Stimulated activated effector memory CD8-positive, alpha-beta T cell treated with anti-CD3 and anti-CD28 coated beads, Interleukin-12 subunit alpha, Interleukin-12 subunit beta, amount 100 ng/mL, for 72 hours (primary cell): Measurements from ENCODE around the gene JUND.

Experiments
- ATAC-seq: fragments of 150-1000 bp; cut with Tn5 transposase; 2 replicates; pipeline ENCODE4 v1.10.0; 2021
- DNase-seq, 2 donors: peaks; one replicate each; pipeline ENCODE4 v3.0.0; 2021 to 2022; ENCODE audit warnings: low spot score in 2 of 2
- H3K27ac Mint-ChIP-seq: one replicate; pipeline ENCODE4 v1.8.0; 2022; ENCODE audit warnings: mild to moderate bottlenecking, mixed read lengths
- H3K36me3 Mint-ChIP-seq: one replicate; pipeline ENCODE4 v1.8.0; 2022; ENCODE audit warnings: mild to moderate bottlenecking, mixed read lengths
- H3K4me1 Mint-ChIP-seq: one replicate; pipeline ENCODE4 v1.8.0; 2022; ENCODE audit warnings: mixed read lengths
- H3K4me3 Mint-ChIP-seq: one replicate; pipeline ENCODE4 v1.8.0; 2022; ENCODE audit warnings: mild to moderate bottlenecking, mixed read lengths
- H3K9me3 Mint-ChIP-seq: one replicate; pipeline ENCODE4 v1.8.0; 2022; ENCODE audit warnings: mixed read lengths

JUND gene

DNA sequence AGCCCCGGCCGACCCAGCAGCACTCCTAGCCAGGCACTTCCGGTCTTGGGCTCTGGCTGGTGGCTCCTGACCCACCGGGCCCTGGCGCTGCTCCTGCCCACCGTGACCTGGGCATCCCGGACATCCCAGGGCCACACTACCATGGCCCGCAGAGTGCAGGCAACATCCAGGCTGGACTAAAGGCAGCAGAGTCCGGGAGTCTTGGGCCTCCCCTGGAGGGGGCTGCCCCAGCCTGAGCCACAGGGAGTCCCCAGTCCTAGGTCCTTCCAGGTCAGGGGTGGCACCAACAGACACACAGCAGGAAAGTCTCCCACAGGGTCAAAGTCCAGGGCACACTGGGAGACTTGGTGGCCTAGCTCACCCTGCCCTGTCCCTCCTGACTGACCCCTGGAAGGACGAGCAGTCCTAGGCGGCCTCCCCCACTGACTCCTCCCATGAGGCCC lies 30.7 kb upstream of the JUND start:
- DNase-seq (no peak), ATAC-seq (no peak)
- peaks cover 14% of the 10 kb centered on the region for H3K4me1 Mint-ChIP-seq
- no peaks in the 10 kb centered on the region for H3K9me3 Mint-ChIP-seq
- H3K36me3 Mint-ChIP-seq = peaks cover 85% of the 10 kb centered on the region
- H3K27ac Mint-ChIP-seq = peak overlapping the region; percentile 73
- no peak overlapping the region for H3K4me3 Mint-ChIP-seq

DNA sequence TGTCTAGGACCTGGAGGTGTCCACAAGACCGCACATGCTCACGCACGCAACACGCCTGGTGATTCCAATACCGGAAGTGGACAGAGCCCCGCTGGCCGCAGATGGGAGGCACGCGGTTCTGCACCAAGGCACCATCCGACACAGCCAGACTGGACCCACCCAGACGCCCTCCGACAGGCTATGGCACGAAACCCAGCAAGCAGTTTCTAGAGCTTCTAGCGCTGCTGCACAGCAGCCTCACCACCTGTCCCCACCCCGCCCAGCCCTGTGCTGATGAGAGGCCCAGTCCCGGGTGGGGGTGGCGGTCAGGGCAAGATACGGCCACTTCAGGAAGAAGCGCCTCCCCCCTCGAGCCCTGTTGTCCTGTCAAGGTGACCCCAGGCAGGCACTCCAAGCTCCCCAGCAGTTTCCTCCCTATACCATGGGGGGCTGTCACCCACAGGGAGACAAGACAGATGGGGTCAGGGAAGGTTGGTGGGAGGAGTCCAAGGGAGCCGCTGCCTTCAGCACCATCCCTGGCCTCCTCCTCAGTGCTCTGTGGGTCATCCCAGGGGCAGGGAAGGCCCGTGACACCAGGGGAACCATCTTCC lies 30.2 kb upstream of the JUND start:
- Mint-ChIP-seq H3K9me3 (no peaks in the 10 kb centered on the region), H3K4me1 (peaks cover 19% of the 10 kb centered on the region), H3K27ac (peak overlapping the region; percentile 73), H3K36me3 (peaks cover 89% of the 10 kb centered on the region), H3K4me3 (no peak overlapping the region)
- DNase-seq = no peak
- ATAC-seq = no peak

DNA sequence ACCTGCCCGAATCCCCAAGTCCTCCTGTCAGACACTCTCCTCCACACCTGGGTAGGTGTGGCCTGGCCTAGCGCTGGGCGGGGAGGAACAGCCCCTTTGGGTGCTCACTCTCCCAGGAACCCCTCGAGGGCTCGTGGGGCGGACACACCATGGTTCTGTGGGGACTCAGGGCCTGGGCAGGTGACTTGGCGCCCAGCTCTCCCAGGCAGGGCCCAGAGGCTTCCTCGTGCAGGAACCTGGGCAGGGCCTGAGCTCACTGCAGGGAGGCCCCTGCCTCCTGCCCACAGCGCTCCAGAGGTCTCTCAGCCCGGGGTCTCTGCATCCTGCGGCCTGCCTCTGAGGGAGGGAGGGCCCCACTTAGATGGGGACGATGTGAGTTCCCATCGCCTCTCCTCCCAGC lies 29.5 kb upstream of the JUND start:
- Mint-ChIP-seq H3K9me3 (no peaks in the 10 kb centered on the region), H3K4me1 (peaks cover 25% of the 10 kb centered on the region), H3K36me3 (peaks cover 91% of the 10 kb centered on the region), H3K4me3 (no peak overlapping the region), H3K27ac (peak overlapping the region; percentile 60)
- DNase-seq (no peak), ATAC-seq (no peak)

DNA sequence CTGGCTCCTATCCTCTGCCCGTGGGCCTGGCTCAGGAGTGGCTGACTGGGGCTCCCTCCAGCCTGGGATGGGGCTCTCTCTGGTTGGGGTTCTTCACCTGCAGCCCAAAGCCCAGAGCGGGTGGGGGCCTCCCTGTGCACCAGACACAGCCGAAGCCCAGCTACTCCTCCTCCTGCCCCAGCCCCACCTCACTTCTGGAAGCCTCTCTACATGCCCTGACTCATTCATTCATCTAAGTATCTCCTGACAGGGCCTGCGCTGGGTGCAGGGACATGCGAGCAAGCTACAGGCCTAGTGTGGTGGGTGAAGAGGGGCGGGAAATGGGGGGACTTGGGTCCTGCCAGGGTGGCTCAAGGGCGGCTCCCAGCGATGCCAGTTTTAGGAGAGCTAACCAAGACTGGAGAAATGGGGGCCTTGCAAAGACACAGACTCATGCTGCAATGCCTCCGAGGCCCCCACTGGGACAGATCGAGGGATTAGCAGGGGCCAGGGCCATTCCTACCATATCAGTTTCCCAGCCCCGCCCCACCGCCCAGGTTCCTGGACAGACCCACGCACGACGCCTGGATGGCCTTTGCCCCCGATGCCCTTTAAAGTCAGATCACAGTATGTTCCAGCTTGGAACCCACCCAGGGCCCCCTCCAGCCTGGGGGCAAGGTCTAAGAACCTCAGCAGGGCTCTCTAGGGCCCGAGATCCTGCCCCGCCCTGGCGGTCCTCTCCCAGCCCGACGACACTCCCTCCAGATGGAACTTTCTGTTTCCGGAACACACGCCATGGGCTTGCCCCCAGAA lies 28.9 kb upstream of the JUND start:
- H3K4me3 Mint-ChIP-seq = no peak overlapping the region
- peaks cover 32% of the 10 kb centered on the region for H3K4me1 Mint-ChIP-seq
- H3K27ac Mint-ChIP-seq = peak overlapping the region; percentile 60
- H3K9me3 Mint-ChIP-seq = no peaks in the 10 kb centered on the region
- ATAC-seq = no peak
- DNase-seq = no peak
- peaks cover 90% of the 10 kb centered on the region for H3K36me3 Mint-ChIP-seq

DNA sequence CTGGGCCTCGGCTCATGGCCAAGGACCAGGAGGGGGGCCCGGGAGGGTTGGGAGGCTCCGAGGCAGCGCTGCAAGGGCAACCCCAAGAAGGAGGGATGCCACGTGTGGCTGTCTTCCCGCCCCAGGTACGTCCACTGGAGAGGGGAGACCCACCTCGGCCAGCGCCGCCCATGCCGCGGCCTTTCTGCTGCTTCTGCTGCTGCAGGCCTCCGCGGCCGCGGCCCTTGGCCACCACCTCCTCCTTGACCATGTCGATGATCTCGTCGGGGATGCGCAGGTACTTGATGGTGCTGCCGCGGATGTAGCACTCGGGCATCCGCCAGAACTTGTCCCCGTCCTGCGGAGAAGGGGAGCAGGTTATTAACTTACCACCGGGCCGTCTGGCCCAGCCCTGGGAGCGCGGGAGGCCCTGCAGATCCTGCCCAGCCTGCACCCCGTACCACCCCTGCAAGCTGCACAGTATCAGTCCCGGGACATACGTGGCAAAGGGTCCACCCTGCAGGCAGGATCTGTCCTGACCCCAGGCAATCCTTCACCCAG lies 28.2 kb upstream of the JUND start:
- ATAC-seq = no peak

DNA sequence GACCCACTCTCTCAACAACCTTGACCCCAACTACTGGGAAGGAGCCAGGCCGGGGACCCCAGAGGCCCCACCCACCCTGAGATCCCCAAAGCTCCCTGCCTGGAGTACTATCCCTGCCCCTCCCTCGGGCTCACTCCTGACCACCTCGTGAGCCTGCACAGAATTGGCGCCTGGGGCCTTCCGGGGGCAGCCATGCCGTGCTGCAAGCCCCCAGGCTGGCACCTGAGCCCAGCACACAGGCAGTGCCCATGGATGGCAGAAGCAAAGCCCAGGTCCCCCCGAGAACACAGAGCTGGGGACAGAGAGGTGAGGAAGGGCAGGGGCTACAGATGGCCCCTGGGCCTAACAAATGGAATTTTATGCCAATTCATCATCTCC lies 27.5 kb upstream of the JUND start:
- Mint-ChIP-seq H3K9me3 (no peaks in the 10 kb centered on the region), H3K36me3 (peaks cover 89% of the 10 kb centered on the region), H3K27ac (peak overlapping the region; percentile 61), H3K4me3 (no peak overlapping the region), H3K4me1 (peaks cover 45% of the 10 kb centered on the region)
- ATAC-seq = no peak
- no peak for DNase-seq

More for the DNA sequence above, 28.2 kb upstream of the JUND start:
- Mint-ChIP-seq H3K4me3 (no peak overlapping the region), H3K27ac (no peak overlapping the region), H3K36me3 (peaks cover 89% of the 10 kb centered on the region), H3K4me1 (peaks cover 39% of the 10 kb centered on the region), H3K9me3 (no peaks in the 10 kb centered on the region)
- no peak for DNase-seq

DNA sequence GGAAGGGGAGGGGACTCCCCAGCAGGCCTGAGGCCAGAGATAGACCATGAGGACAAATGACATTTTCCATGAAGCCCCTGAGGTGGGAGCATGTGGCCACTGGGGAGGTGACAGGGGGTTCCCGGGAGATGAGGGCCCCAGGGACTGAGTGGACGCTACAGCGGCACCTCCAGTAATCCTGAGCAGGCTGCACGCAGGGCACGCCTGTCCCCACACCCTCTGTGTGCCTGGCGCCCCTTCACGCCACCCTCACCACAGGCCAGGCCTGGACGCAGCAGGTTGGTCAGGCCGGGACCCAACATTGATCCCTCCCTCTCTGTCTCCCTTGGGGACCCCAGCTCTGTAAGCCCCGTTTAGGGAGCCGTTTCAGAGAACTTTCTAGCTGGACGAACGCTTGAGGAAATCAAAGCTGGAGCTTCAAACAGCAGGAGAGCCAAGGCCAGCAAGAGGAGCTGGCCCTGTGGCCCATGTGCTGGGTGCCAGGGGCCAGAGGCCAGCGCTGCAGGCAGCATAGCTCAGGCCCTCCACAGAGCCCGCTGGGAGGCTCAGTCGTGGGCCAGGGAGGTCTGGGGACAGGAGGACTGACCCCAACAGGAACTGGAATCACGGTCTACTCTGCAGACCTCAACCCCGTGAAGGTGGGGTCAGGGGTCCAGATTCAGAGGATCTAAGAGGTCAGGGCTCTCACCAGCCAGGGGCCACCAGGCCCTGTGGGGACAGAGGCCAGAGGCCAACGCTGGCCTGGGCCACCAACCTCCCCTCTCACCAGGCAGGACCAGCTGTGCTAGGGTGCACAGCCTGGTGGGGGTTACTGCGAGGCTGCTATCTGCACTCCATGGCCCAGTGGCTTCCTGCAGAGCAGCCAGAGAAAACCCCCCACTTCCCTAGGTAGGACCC lies 26.9 kb upstream of the JUND start:
- Mint-ChIP-seq H3K4me1 (peaks cover 51% of the 10 kb centered on the region), H3K9me3 (no peaks in the 10 kb centered on the region), H3K27ac (peak overlapping the region; percentile 97), H3K4me3 (no peak overlapping the region), H3K36me3 (peaks cover 89% of the 10 kb centered on the region)
- no peak for ATAC-seq
- no peak for DNase-seq

DNA sequence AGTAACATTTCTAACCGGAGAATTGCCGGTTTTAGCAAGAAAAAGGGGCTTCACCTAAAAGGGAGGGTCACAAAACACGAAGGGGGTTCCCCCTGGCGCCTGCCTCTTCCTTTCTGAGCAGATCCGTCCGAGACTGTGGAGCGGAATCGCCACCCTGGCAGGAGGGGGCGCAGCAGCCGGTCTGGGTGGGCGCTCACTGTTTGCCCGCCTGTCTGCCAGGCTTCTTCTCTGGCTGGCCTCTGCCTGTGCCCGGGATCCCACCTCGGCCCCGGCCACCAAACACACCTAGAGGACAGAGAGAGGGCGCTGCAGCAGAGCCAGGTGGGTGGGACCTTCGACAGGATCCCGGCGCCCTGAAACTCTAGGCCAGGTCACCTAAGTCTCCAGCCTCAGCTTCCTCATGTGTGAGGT lies 25.9 kb upstream of the JUND start:
- Mint-ChIP-seq H3K4me1 (peaks cover 54% of the 10 kb centered on the region), H3K27ac (peak overlapping the region; percentile 97), H3K4me3 (peak overlapping the region; percentile 96), H3K9me3 (no peaks in the 10 kb centered on the region), H3K36me3 (peaks cover 84% of the 10 kb centered on the region)
- DNase-seq (no peak), ATAC-seq (no peak)

DNA sequence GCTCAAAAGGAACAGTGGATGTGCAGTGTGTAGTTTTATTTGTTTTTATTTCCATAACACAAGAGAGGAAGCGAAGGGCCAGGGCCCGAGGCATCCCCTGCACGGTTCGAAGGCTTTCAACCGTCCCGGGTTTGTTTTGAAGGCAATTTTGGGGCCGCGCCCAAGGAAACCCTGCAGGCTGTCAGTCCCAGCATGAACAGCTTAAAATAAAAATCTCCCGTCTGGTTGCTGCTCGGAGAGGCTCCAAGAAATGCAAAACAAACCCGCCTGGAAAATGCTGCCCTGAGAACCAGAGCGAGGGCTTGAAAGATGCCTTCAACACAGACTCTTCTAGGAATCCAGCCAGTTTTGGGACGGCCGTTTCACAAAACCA lies 25.5 kb upstream of the JUND start:
- H3K4me3 Mint-ChIP-seq = peak overlapping the region; percentile 96
- H3K36me3 Mint-ChIP-seq = peaks cover 80% of the 10 kb centered on the region
- H3K27ac Mint-ChIP-seq = peak overlapping the region; percentile 97
- no peak for DNase-seq
- no peaks in the 10 kb centered on the region for H3K9me3 Mint-ChIP-seq
- peaks cover 54% of the 10 kb centered on the region for H3K4me1 Mint-ChIP-seq
- no peak for ATAC-seq

DNA sequence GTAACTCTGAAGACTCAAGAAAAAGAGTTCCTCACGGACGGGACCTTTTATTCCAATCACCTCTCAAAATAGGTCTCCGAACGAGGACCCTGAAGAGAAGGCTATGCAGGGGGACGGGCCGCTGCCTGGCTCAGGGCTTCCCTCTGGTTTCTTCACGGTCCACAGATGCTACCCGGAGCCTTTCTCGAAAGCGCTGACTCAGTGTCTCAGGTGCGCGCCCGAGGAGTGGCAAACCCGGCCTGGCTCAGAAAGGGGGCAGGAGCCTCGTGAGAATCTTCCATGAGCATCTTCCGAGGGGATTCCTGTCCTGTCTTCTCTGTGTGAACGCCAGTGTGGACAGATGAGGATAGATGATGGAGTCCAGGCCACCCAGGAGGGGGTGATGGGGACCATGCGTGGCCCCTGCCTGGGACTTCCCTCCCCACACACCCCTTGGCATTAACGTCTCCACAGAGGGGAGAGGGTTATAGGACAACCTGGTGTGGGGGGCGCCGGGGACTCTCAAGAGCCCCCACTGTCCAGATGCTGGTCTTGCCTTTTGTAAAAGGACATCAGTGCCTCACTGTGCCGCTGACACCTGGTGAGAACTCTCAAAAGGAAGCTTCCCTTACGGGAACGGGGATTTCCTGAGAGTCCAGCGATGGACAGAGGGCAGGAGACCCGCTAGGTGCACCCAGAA lies 24.9 kb upstream of the JUND start:
- peak overlapping the region; percentile 97 for H3K27ac Mint-ChIP-seq
- peak overlapping the region; percentile 96 for H3K4me3 Mint-ChIP-seq
- peaks cover 59% of the 10 kb centered on the region for H3K4me1 Mint-ChIP-seq
- no peaks in the 10 kb centered on the region for H3K9me3 Mint-ChIP-seq
- ATAC-seq (no peak), DNase-seq (no peak)
- H3K36me3 Mint-ChIP-seq = peaks cover 75% of the 10 kb centered on the region

DNA sequence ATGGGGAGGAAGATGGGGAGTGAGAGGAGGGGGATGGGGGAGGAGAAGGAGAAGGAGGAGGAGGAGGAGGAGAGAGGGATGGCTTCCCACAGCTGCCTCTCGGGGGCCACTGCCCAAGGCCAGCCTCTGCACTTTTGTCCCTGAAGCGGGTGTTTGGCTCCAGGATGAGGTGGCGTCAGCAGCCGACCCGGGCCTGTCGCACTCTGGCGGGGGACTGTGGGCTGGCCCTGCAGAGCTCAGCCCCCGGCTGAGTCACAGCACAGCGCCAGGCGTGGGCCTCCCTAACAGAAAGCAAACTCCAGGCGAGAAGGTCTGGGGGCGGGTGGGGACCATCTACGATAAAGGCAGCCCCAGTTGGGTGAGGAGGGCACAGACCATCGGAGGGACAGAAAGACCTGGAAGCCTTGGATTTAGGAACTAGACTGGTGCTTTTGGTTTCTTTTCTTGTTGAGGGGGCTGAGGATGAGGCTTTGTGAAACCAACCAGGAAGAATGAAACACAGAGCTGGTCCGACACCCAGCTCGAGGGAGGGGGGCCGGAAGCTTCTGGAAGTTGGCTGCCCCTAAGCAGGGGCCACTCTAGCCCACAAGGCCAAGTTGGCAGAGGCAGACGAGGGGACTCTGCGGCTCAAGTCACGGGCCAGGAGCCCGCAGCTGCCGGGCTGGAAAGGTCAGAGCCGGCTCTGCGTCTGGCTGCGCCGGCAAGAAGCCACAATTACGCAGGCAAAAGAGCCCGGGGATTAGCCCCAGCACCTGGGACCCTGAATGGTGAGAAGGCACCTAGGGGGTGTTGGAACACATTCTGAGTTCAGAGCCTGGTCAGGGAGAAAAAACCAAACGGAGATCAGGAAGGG lies 23.3 kb upstream of the JUND start:
- Mint-ChIP-seq H3K4me3 (peak overlapping the region; percentile 96), H3K9me3 (no peaks in the 10 kb centered on the region), H3K27ac (peak overlapping the region; percentile 97), H3K4me1 (peaks cover 53% of the 10 kb centered on the region), H3K36me3 (peaks cover 58% of the 10 kb centered on the region)
- peak; percentile 90 for ATAC-seq
- DNase-seq = peak; percentile 71 to 91

DNA sequence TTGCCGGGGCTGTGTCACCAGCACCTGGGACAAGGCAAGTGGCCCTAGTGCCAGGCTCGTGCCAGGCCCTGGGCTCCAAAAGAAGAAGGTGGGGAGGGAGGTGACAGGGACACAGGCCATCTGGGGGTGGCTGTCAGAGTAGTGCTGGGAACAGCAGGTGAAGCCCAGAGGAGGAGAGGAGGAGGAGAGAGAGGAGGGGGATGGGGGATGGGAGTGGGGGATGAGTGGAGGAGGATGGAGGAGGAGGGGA lies 22.7 kb upstream of the JUND start:
- H3K9me3 Mint-ChIP-seq = no peaks in the 10 kb centered on the region
- peak overlapping the region; percentile 96 for H3K4me3 Mint-ChIP-seq
- peaks cover 53% of the 10 kb centered on the region for H3K4me1 Mint-ChIP-seq
- ATAC-seq (peak; percentile 2), DNase-seq (peak in 1 of 2 donors; percentile 70)
- H3K27ac Mint-ChIP-seq = peak overlapping the region; percentile 97
- peaks cover 53% of the 10 kb centered on the region for H3K36me3 Mint-ChIP-seq

DNA sequence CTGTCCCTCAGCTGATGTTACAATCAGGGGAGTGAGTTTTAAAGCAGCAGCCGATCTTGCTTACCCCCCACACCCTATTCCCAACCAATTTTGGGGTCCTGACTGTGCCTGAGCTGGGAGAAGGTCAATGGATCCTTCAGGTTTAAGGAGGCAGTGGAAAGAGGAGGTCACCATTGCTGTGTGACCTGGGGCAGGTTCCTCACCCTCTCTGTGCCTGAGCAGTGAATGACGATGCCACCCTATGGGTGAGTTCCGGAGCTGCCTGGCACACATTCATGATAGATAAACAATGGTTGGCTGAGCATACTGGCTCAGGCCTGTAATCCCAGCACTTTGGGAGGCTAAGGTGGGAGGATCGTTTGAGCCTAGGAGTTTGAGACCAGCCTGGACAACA lies 20.3 kb upstream of the JUND start:
- Mint-ChIP-seq H3K36me3 (peaks cover 36% of the 10 kb centered on the region), H3K4me3 (peak overlapping the region; percentile 40), H3K9me3 (no peaks in the 10 kb centered on the region), H3K4me1 (peaks cover 42% of the 10 kb centered on the region), H3K27ac (peak overlapping the region; percentile 78)
- ATAC-seq (no peak), DNase-seq (no peak)

DNA sequence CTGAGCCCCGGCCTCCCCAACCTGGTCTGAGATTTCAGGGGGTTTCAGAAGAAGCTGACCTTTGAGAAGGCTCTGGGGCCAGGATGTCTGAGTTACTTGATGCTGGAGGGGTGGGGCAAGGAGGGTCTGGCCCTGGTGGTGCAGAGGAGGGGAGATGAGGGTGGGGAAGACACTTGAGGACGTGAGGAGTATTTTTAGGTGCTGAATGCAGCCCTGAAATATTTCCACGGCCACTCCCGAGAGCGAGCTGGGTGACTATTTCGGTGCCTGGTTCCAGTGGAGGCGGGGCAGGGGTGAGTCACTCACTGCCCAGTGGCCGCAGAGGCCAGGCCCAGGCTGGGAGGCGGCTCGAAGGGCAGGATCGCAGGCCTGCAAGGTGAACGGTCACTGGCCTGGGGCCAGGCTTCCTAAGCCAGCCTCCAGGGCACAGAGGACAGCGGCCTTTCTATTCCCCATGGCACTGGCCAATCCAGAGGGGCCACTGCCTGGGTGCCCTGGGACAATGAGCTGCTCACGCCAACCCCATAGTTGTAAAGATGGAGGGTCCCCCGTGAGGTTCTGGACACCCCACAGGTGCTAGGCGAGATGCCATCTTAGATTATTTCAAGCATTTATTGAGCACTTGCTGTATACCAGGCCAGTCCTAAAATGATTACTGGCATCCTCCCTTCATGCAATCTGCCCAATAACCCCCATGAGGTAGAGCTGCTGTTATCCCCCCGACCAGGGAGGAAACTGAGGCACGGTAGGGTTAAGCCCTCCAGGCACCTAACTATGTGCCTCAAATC lies 19.7 kb upstream of the JUND start:
- Mint-ChIP-seq H3K9me3 (no peaks in the 10 kb centered on the region), H3K4me3 (peak overlapping the region; percentile 40), H3K4me1 (peaks cover 42% of the 10 kb centered on the region)

More for the DNA sequence above, 19.7 kb upstream of the JUND start:
- H3K27ac Mint-ChIP-seq = peak overlapping the region; percentile 78
- DNase-seq (no peak), ATAC-seq (no peak)
- H3K36me3 Mint-ChIP-seq = peaks cover 30% of the 10 kb centered on the region
